Omental fat pad (tissue), 4 donors: ENCODE data around the gene CHD2. TPM values are rescaled to one million over a fixed set of nuclear protein-coding genes. Genes with fewer than 3 reads are reported as not detected.

Experiments
- ATAC-seq: fragments of 150-250 bp; one replicate; pipeline ENCODE4 v1.9.1; 2016; ENCODE audit warnings: mild to moderate bottlenecking, moderate library complexity; ENCODE audit not compliant: low FRiP score
- DNase-seq: peaks from one replicate; pipeline ENCODE4 v3.0.0-alpha.2; 2019; ENCODE audit warnings: low spot score
- CTCF ChIP-seq, 3 donors: fragments of 450-650 bp; IDR thresholded peaks; one replicate each; pipeline ENCODE4 v1.5.1; 2016 to 2017; ENCODE audit warnings: antibody characterized with exemption in 3 of 3, mild to moderate bottlenecking in 3 of 3, moderate library complexity in 2 of 3
- total RNA-seq, 4 donors: library from RNA; depleted of rRNA; stranded (reverse); fragments of >200 nt; gene quantifications; one replicate each; pipeline ENCODE4 v1.1.0, GENCODE V29; 2016

Gene CHD2
- total RNA-seq, 4 donors from 2014 or later: 77.7 to 140 (median 134) TPM

- ATAC-seq (no peak), DNase-seq (no peak)
- TF ChIP-seq CTCF (IDR thresholded peaks at IDR 0.05): no peak
Measured at GRCh38 chr15:93040288-93041158, 140.4 kb downstream of the CHD2 start.

- ATAC-seq: no peak
- no peak for DNase-seq
- TF ChIP-seq CTCF (IDR thresholded peaks at IDR 0.05): no peak
Measured at GRCh38 chr15:93041159-93041547, 141.0 kb downstream of the CHD2 start.

GRCh38 chr15:93042211-93042610 is 142.1 kb downstream of the CHD2 start:
- no peak for TF ChIP-seq CTCF (IDR thresholded peaks at IDR 0.05)
- DNase-seq (no peak), ATAC-seq (no peak)

- DNase-seq (no peak), ATAC-seq (no peak)
- no peak for TF ChIP-seq CTCF (IDR thresholded peaks at IDR 0.05)
Measured at GRCh38 chr15:93042691-93043378, 142.7 kb downstream of the CHD2 start.

- DNase-seq (no peak), ATAC-seq (no peak)
- no peak for TF ChIP-seq CTCF (IDR thresholded peaks at IDR 0.05)
Measured at GRCh38 chr15:93043621-93044300, 143.6 kb downstream of the CHD2 start.

GRCh38 chr15:93044301-93045190 is 144.4 kb downstream of the CHD2 start:
- DNase-seq (no peak), ATAC-seq (no peak)
- TF ChIP-seq CTCF (IDR thresholded peaks at IDR 0.05): no peak
